ENCODE data around the gene LRRC9.

- TF ChIP-seq RAD21 (IDR thresholded peaks at IDR 0.05; ENCODE audit: low read depth) (no peak), CREB1 (IDR thresholded peaks at IDR 0.05; ENCODE audit: low read depth) (no peak)
These were observed 173.7 kb downstream of the LRRC9 start for GRCh38 chr14:60093606-60094005.
